HCEC 1CT (cell line): Measurements from ENCODE around the gene AP1G2.

Experiments
- DNase-seq: peaks from one replicate; pipeline ENCODE4 v3.0.0-alpha.2; 2017

The AP1G2 gene

DNA sequence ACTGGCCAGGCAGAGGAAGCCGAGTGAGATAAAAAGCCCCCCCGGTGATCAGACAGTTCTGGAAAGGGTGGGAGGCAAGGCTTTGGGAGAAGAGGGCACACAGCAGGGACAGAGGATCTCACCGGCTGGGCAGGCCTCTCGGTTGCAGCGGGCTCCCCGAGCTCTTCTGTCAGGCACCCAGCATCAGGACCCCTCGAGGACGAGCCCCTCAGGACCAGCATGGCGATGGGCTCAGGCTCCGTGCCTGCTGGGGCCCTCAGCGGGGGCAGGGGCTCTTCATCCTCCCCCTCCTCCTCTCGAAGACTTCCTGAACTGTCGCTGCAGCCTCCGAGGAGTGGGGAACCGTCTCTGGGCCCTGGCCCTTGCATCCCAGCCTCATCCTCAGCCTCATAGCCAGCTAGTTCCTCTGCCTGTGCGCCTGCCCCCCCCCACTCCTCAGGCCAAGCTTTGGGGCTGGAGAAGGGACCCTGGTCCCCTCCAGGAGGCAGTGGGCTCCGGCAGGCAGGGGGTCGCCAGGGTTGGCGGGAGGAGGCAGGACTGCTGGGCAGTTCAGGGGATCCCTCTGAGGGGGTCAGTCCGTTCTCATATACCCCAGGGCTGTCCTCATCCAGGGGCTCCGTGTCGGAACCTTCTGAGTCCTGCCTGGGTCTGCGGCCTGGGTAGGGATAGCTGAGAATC is 3.4 kb upstream of the AP1G2 start:
- no peak for DNase-seq

DNA sequence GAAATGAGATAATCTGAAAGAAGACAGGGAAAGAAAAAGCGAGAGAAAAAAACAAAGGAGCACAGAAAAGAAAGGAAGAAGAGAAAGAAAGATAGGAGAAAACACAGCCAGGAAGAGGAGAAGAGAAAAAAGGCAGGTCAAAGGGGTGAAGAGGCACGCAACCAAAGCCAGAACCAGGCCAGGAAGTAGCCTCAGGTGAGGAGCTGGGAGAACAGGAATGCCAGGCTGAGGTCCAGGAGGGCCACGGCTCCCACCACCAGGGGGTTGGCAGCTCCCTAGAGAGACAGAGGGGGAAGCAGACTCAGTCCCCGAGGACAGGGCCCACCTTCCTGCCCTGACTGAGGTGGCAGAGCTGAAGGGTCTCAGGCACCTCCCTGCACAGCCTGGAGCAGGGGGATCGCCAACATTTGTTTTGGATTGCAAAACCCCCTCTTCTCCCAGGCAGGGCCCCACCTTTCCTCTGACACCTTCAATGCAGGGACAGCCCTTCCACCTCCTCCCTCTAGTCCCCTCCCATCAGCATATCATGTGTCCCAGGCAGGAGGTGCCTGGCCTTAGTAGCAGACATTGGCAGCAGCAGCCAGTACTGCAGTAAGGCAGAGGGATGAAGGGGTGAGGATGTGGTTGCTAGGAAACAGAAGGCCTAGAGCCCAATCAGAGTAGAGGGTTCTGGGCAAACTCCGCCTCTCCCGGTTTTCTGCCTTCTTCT is 2.0 kb upstream of the AP1G2 start:
- no peak for DNase-seq

DNA sequence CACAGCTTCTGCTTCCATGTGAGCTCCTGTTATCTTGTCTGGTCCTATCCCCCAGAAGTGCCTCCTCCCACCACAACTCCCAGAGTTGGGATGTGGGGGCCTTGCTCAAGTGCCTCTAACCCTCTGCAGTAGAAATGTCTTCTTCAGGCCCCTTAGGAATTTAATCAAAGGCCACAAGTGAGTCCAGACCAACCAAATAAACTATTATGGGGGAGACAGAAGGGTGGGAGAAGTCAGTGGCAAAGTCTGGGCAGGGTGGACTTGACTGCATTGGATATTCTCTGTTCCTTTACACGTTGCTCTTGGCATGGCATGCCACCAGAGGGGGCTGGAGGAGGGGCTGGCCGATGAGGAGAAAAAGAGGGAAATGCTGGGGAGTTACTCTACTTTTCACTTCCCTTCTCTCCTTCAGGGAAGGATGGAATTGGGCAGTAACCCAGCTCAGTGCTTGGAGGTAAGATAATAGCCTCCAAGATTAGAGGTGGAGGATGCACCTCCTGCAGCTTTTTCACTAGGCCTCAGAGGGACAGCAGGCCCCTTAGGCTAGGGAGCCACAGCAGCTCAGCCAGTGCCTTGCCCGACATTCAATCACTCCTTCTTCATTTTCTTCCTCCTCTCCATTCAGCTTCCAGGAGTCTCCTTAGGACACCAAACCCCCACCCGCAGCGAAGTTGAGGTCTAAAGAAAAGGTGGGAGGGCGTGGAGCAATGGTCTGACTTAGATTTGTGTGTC is 1.2 kb upstream of the AP1G2 start:
- DNase-seq, result no peak

- DNase-seq, result no peak
Observed at GRCh38 chr14:23568021-23568599, 519 bp upstream of the AP1G2 start.

GRCh38 chr14:23566778-23567185 is 809 bp downstream of the AP1G2 start:
- DNase-seq, result peak; percentile 32

- no peak for DNase-seq
Observed at GRCh38 chr14:23566112-23566777, 1.3 kb downstream of the AP1G2 start.

GRCh38 chr14:23565626-23566025 is 2.0 kb downstream of the AP1G2 start:
- DNase-seq, result no peak

DNA sequence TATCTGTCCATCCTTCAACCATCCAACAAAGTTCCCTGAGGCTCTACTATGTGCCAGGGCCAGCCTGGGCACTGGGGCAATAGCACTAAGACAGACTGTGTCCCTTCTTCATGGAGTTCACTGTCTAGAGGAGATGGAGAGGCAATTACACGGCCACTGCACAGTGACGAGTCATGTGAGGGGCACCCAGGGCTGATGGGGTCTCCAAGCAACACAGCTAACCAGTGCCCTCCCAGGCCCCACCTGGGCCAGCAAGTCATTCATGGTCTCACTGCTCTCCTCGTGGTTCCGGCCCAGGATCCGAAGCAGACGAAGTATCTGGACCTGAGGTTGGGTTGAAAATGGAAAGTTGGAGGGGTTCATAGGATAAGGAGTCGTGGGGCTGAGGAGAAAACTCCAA is 2.7 kb downstream of the AP1G2 start:
- no peak for DNase-seq

GRCh38 chr14:23564181-23564812 is 3.3 kb downstream of the AP1G2 start:
- DNase-seq, result no peak

DNA sequence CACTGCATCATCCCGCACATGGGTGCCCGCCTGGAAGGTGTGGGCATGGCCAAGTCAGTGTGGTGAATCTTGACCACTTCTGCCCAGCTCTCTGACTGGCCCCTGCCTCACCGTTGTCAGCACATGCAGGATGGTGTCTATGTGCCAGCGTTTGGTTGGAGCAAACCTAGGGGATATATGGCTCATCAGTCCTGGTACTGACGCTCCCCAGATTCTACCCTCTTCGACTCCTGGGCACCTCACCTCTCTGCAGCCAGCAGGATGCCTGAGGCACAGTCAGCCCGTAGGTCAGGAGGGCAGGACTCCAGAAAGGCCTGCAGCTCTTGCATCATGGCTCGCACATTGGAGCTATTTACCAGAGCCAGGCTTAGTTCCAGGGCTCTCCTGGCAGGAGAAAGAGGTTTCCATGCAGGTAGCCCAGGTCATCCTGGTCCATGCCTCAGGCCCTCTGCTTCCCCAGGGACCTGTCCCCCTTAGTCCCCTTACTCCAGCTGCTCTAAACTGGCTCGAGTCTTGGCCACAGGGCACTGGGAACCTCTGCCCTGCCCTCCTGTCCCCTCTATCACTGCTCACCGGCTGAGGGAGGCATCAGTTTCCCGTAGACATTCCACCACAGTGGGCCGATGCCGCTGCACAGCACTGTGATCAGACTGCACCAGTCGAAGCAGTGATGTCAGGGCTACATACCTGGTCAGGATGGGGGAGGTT is 4.0 kb downstream of the AP1G2 start:
- no peak for DNase-seq

DNA sequence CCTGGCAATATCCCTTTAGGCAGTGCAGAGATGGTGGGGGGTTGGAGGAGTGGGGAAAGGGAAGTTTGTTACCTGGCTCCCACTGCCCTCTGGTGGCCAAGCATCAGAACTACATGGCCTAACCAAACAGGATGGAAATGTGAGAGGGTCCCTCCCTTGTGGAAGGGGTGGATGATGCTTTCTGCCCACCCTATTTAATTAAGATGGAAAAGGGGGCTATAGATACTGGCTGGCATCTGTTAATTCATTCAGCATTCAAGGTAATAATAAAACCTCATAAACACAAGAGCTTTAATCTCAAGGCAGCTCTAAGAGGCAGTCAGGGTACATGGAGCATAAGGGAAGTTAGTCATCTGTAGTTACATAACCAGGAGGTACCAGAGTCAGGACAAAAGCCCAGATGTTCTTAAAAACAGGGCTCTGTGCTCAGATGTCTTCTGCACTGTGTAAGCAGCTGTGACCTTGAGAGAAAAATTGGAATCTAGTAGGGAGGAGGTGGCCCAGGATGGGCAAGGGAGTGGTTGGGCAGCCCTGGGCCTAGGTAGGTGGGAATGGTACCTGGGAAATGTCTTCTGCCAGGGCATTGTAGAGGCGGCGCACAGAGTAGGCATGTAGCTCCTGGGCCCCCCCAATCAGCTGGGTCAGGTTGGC is 4.6 kb downstream of the AP1G2 start:
- DNase-seq, result peak; percentile 70

DNA sequence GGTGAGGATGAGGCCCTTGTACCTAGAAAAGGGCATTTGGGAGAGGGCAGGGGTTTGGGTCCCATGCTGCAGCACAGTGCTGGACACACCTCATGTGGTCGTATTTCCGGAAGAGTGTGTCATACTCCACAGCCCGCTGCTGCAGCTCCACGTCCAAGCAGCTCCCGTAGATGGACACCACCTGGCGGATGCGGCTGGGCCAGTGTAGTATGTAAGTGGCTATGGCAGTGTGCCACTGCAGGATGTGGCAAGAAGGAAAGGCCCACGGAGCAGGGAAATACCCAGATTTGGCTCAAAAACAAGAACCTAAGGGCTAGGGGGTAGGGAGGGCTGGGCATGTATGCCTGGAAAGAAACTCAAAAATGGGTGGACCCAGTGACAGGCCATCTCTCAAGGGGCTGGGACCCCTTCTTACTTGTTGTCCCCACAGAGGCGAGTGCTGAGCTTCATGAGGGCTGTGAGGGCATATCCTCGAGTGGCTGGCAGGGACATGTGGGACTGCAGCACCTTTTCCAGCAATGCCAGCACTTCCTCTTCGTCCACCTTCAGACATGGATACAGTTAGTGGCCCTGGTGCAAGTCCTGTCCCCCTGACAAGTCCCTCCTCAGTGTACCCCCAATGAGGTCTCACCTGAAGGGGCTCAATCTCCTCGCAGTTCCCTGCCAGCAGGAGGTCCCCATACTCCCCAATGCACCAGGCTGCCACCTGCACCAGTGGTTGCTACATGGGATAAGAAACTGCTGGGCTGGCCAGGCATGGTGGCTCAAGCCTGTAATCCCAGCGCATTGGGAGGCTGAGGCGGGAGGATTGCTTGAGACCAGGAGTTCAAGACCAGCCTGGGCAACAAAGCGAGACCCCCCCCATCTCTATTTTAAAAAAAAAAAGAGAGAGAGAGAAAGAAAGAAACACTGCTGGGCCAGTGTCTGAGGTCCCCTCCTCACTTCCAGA is 5.4 kb downstream of the AP1G2 start:
- peak; percentile 72 for DNase-seq

DNA sequence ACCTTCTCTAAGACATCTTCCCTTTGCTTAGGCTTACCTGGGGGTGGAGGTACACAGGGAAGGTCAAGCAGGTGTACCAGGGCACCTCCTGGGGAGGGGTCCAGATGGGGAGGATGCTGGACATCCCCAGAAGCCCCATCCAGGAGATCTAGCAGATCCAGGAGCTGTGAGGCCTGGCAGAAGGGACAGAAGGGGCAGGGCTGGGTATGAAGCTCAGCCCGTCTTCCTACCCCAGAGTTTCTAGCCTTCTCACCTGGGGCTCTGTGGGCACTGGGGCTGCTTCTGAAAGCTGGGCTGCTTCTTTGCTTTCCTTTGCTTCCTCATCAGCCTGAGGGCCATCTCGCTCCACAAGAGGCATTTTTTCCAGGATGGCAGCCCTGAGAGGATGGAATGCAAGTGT is 6.3 kb downstream of the AP1G2 start:
- DNase-seq, result no peak

GRCh38 chr14:23559926-23560520 is 7.6 kb downstream of the AP1G2 start:
- no peak for DNase-seq

DNA sequence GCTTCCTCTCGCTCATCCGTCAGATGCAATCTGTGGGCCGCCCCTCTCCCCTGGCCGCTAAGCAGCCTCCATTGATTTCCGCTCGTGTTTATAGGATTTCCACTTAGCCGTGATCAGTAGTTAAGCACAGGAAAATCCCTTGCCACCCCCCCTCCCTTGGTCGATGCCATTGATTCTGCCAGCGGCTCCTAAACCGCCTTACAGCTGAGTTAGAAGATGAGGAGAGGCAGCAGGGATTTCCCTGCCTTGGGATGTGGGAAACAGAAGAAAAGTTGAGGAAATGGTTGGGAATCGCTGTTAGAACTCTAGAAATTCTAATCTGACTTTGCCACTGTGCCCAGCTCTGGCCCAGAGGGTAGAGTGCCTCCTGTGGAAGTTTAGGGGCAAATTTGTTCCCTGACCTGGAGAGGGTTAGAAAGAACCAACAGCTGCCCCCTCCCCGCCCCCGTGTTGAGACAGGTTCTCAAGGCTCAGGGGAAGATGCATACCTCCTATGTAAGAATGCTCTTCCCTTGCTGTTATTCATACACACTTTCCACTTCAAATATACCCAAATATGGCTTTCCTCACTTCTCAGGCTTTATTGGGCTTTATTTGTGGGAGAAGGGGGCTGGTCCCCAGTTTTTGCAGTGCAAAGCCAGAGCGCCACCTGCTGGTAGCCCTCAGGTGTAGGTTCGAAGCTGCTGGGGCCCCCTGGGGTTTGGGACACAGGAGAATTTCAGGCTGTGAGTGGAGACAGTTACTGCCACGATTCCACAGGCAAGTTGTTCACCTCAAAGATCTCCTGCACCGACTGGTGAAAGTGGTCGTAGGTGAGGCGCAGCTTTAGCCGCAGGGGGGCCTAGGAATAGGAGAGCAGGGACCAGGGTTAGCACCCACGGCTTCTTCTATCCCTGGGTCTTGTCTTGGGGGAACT is 8.3 kb downstream of the AP1G2 start:
- peak; percentile 65 for DNase-seq

GRCh38 chr14:23558346-23559009 is 9.1 kb downstream of the AP1G2 start:
- no peak for DNase-seq

GRCh38 chr14:23557946-23558345 is 9.6 kb downstream of the AP1G2 start:
- DNase-seq, result no peak

- DNase-seq, result no peak
Observed at GRCh38 chr14:23557521-23557920, 10.1 kb downstream of the AP1G2 start.
